Activated naive CD4-positive, alpha-beta T cell treated with anti-CD3 and anti-CD28 coated beads, Interleukin-2, amount 50 U/mL, for 24 hours (primary cell): Measurements from ENCODE around the gene PRDM16.

Experiments used
- H3K27ac Mint-ChIP-seq: one replicate; pipeline ENCODE4 v1.8.0; 2021; ENCODE audit warnings: mild to moderate bottlenecking, mixed read lengths
- H3K27me3 Mint-ChIP-seq: one replicate; pipeline ENCODE4 v1.8.0; 2021; ENCODE audit warnings: mixed read lengths
- H3K36me3 Mint-ChIP-seq: one replicate; pipeline ENCODE4 v1.8.0; 2021; ENCODE audit warnings: mixed read lengths
- H3K4me1 Mint-ChIP-seq: one replicate; pipeline ENCODE4 v1.8.0; 2021; ENCODE audit warnings: mixed read lengths
- H3K4me3 Mint-ChIP-seq: one replicate; pipeline ENCODE4 v1.8.0; 2021; ENCODE audit warnings: mild to moderate bottlenecking, mixed read lengths
- H3K9me3 Mint-ChIP-seq: one replicate; pipeline ENCODE4 v1.8.0; 2021; ENCODE audit warnings: mixed read lengths

Gene PRDM16

DNA sequence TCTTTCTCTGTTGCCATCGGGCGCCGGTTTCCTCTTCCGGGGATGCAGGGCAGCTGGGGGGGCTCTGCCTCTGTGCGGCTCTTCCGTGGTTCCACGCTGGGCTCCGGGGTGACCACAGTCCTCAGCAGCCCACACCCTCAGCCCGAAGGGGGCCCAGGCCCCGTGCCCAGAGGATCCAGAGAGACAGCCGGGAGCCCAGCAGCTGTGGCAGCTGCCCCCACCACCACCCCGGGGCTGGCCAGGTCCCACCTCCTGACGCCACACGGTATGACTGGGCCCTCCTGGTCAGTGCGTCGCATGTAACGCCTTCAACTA lies 172.2 kb downstream of the PRDM16 start:
- no peak overlapping the region for H3K27ac Mint-ChIP-seq
- no peaks in the 10 kb centered on the region for H3K27me3 Mint-ChIP-seq
- no peak overlapping the region for H3K4me3 Mint-ChIP-seq
- no peaks in the 10 kb centered on the region for H3K9me3 Mint-ChIP-seq
- H3K36me3 Mint-ChIP-seq: no peaks in the 10 kb centered on the region
- no peaks in the 10 kb centered on the region for H3K4me1 Mint-ChIP-seq

DNA sequence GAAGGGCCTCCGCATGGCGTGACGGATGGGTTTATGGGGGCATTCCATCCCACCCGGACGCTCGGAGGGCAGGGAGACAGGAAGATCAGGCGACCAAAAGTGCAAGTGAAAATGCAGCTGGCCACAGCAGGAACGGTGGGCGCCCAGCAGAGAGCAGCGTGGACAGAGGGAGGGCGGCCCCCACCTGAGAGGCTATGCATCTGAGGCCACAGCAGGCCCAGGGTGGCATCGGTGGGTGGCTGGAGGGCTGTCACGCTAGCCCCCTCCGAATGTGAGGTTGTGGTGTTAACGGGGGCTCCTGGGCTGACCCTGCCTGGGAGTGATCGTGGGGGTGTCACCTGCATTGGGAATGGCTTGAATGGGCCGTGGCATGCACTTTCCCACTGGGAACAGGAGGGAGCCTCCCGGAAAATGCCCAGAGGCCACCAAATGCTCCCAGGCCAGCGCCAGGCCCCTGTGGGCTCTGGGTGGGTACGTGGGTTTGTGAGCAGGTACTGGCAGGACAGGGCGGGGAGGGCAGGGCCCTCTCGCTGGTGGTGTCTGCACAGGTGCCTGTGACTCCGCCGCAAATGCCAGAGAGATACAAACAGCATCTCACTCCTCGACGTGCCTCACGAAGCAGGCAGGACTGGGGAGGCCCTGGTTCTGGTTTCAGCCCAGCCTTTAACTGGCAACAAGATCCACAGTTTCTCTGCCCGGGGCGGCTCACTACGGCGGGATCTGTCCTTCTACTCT lies 172.8 kb downstream of the PRDM16 start:
- no peaks in the 10 kb centered on the region for H3K36me3 Mint-ChIP-seq
- H3K4me1 Mint-ChIP-seq: no peaks in the 10 kb centered on the region
- H3K27me3 Mint-ChIP-seq: peaks cover under 1% of the 10 kb centered on the region
- H3K27ac Mint-ChIP-seq: no peak overlapping the region
- no peak overlapping the region for H3K4me3 Mint-ChIP-seq
- no peaks in the 10 kb centered on the region for H3K9me3 Mint-ChIP-seq

DNA sequence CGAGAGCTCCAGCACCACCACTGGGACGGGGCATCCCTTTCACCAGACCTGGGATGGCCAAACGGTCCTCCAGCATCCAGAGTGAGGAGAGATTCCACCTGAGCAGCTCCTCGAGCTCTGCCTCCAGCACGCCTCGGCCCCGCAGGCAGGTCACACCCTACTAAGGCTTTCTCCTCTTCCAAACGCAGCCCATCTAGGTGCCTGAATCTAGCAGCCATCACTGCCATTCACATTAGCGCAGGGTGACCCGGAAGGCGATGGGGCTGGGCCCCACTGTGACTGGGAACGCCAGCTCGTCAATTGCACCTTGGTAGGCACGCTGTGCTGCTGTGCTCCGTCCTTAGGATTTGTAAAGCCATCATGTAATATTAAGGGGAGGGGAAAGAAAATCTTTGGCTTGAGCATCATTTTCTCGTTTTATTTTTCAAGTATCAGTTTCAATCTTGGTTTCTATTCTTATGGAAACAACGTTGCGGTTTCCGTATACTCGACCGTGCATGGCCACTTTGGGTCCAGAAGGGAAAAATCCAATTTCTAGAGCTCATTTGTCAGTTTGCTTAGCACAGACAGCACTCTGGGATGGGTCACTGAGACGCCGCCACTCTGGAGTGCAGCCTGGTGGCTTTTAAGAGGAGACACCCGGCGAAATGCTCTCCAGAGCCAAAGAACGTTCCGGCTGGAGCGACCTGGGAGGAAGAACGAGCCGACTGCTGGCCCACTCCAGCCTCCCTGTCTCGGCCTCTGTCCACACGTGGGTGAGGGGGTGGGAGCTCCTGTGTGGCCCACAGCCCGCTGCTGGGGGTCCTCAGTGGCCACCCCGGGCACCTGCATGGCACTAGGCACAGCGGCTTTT lies 173.6 kb downstream of the PRDM16 start:
- no peaks in the 10 kb centered on the region for H3K4me1 Mint-ChIP-seq
- no peak overlapping the region for H3K27ac Mint-ChIP-seq
- H3K4me3 Mint-ChIP-seq: no peak overlapping the region
- H3K27me3 Mint-ChIP-seq: peaks cover 3% of the 10 kb centered on the region
- H3K36me3 Mint-ChIP-seq: no peaks in the 10 kb centered on the region
- no peaks in the 10 kb centered on the region for H3K9me3 Mint-ChIP-seq

DNA sequence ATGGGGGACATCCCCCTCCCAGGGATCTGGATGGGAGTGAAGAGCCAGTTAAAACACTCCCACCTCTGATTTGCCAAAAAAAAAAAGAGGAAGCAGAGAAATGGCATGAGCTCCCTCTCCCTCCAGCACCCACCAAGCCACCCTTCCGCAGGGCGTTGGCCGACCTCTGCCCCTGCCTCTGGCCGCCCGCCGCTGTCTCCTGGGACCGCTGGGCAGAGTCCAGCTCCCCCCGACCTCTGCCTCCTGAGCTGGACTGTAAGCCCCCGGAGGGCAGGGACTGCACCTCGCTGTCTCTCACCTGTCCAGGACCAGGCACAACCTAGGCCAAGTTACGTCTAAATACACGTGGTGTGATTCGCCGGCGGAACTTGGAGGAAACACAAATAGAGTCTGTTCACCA lies 174.3 kb downstream of the PRDM16 start:
- peaks cover 6% of the 10 kb centered on the region for H3K27me3 Mint-ChIP-seq

DNA sequence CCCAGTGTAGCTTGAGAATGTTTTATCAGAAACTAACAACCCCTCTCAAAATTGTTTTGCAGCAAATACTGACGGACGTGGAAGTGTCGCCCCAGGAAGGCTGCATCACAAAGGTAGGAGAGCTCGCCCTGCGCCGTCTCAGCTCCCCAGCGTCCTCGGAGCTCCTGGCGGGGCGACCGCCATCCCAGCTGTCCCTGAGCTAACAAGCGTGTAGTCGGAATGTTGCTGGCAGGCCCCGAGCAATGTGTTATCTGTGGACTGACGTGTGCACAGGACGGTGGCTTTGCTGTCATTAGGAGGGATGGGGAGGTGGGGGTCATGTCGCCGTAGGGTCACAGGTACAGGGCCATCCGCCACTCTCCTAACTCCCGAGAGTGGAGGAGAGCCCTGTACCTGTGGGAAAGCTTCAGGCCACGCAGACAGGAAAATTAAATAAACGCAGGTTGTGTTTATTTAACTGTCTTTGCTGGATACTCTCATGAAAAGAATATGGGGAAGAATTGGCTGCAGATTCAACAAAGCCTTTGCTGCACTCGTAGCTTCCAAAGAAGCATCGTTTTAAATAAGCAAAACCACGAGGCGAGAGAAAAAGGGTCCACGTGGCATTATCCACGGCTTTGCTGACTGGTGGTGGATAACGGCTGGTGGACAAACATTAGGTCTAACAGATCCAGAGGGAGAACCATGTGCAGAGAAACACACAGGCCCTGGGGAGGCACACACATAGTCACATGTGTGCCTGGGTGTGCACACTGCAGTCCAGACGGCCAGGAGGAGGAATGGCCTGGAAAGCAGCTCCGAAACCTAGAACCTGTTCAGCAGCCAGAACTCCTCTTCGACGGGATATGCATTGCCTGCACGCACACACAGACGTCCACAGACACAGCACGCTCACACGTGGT lies 175.3 kb downstream of the PRDM16 start:
- H3K4me1 Mint-ChIP-seq: no peaks in the 10 kb centered on the region
- no peaks in the 10 kb centered on the region for H3K9me3 Mint-ChIP-seq
- no peak overlapping the region for H3K4me3 Mint-ChIP-seq
- H3K27me3 Mint-ChIP-seq: peaks cover 6% of the 10 kb centered on the region
- H3K27ac Mint-ChIP-seq: no peak overlapping the region
- H3K36me3 Mint-ChIP-seq: no peaks in the 10 kb centered on the region

More for the DNA sequence above, 174.3 kb downstream of the PRDM16 start:
- Mint-ChIP-seq H3K4me3 (no peak overlapping the region), H3K9me3 (no peaks in the 10 kb centered on the region), H3K27ac (no peak overlapping the region), H3K36me3 (no peaks in the 10 kb centered on the region), H3K4me1 (no peaks in the 10 kb centered on the region)

DNA sequence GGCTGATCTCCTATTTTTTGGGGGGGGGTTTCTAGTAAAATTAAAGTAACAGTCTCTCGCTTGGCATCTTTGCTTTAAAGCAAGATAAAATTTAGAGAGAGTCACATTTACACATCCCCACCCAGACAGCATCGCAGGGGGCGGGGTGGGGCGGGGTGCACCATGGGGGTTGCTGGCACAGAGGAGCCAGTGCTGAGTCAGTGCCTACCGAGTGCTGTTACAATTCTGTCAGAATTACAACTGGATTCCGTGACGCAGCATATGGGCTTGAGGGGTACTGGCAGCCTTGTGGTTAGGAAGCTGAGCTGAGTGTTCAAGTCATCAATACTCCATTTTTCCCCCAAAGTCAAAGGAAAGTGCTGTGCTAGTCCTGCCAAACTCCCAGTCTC lies 175.9 kb downstream of the PRDM16 start:
- no peak overlapping the region for H3K4me3 Mint-ChIP-seq
- H3K36me3 Mint-ChIP-seq: no peaks in the 10 kb centered on the region
- no peak overlapping the region for H3K27ac Mint-ChIP-seq
- H3K4me1 Mint-ChIP-seq: no peaks in the 10 kb centered on the region
- H3K9me3 Mint-ChIP-seq: no peaks in the 10 kb centered on the region
- peaks cover 8% of the 10 kb centered on the region for H3K27me3 Mint-ChIP-seq

DNA sequence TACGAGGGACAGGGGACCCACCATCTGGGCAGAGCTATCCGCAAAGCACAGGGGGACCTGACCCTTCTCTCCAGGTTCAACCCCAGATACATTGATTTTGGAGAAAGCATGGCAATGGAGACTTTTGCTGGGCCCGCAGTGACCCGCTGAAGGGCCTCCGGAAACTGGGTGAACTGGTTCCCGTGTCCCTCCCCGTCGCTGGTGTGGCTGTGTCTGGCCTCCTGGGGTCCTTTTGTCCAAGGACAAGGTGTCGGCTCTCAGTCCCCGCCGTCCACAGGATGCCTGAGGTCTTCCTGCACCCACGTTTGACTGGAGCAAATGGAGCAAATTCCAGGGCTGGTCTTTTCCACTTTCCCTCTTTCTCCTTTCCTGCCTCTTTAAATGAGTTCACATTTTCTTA lies 176.3 kb downstream of the PRDM16 start:
- Mint-ChIP-seq H3K9me3 (no peaks in the 10 kb centered on the region), H3K27ac (no peak overlapping the region), H3K27me3 (peaks cover 8% of the 10 kb centered on the region), H3K4me3 (no peak overlapping the region), H3K4me1 (no peaks in the 10 kb centered on the region), H3K36me3 (no peaks in the 10 kb centered on the region)

DNA sequence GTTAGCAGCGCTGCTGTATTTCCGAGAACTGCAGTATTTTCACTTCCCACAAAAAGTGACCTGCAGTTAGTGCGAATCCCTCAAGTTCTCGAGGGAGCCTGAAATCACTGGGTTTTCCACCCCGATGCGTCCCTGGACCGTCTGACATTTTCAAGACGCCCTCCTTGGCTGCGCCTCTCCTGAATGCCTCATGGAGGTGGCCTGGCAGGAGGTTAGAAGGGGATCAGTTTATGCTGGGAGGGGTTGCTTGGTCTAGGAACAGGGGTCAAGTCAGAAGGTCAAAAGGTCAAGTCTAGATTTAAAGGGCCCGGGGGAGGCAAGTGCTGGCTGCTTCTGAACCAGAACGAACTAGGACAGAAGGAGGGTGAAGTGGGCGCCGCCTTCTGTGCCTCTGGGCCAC lies 176.8 kb downstream of the PRDM16 start:
- Mint-ChIP-seq H3K4me1 (no peaks in the 10 kb centered on the region), H3K9me3 (no peaks in the 10 kb centered on the region), H3K4me3 (no peak overlapping the region), H3K36me3 (no peaks in the 10 kb centered on the region), H3K27me3 (peaks cover 8% of the 10 kb centered on the region), H3K27ac (no peak overlapping the region)

DNA sequence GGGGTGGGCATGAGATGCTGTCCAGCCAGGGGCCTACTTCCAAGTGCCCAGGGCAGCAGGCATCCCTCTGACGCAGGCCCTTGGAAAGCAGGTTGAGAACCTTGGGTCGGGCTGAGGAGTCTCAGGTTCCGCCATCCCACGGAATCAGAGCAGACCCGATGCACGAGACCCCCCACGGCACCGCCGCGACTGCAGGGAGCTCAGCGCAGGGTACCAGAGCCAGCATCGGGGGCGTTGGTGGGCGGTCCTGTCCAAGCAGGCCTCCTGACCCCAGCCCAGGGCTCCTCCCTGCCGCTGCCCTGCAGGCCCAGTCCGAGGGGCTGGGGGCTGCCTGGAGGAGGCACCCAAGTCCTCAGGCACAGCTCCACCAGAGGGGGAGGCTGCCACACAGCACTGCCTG lies 177.2 kb downstream of the PRDM16 start:
- Mint-ChIP-seq H3K36me3 (no peaks in the 10 kb centered on the region), H3K9me3 (no peaks in the 10 kb centered on the region), H3K4me1 (no peaks in the 10 kb centered on the region), H3K27ac (no peak overlapping the region), H3K27me3 (peaks cover 8% of the 10 kb centered on the region), H3K4me3 (no peak overlapping the region)

DNA sequence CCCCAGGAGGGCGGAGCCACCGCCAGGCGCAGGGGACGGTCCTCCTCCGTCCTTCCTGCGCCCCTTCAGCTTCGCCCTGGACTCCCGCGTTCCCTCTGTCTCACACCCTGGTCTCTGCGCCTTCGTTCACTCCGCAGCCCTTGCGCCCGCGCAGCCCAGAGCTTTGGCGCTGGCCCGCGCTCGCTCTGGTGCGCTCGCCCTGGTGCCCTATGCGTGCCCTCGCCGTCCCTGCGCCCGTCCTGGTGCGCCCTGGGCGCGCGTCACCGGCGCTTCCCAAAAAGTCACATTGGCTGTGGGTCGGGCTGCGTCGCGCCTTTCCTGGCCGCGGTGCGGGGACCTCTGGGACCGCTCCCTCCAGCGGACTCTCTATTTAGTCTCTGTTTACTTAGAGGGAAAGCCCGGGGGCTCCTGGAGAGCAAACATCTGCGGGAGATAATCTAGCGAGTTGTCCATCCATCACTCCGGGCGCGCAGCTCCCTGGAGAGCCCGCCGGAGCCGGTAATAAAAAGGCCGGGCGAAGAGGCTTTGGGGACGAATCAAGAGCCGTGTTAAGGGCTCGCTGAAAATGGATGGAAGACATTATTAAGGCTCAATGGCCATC lies 178.6 kb downstream of the PRDM16 start:
- peaks cover 8% of the 10 kb centered on the region for H3K27me3 Mint-ChIP-seq

DNA sequence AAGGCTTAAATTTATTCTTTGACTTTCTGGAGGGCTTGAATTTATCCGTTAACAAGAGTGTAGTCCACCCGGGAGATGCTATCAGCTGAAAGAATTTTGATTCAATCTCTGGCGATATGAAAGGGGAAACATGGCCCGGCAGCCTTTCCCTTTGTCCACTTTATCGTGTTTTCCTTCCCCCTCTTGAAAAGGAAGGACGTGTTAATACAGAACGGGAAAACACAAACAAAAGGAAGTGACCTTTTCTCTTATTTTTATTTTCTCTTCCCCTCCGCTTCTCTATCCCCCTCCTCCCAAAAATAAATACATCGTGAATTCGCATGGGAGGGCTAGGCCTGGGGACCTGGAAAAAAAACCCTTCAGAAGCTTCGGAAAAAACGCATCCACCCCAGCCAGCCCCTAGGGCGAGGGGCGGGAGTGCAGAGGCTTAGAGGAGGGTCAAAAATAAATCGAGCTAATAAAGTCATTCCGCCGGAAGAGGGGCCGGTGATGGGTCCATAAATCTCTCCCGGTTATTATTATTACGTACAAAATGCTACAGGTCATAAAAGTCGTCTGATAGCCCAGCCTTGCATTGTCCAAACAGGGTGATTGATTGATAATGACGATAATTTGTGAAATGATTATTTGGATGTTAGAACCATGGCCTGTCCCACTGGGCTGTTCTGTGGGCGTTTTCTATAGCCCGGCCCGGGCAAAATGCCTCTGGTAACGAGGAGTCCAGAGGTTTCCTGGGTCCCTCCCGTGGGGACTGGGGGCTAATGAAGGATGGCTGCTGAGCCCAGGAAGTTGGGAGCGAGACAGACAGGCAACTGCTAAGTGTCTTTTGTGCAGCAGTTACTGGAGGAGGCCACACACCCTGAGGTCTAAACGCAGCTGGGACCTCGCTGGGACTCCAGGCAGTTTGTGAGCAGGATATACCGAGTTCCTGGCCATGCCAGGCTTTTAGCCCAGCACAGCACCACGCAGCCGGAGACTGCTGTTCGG lies 179.4 kb downstream of the PRDM16 start:
- Mint-ChIP-seq H3K27me3 (peaks cover 8% of the 10 kb centered on the region), H3K27ac (no peak overlapping the region)

More for the DNA sequence above, 178.6 kb downstream of the PRDM16 start:
- no peaks in the 10 kb centered on the region for H3K9me3 Mint-ChIP-seq
- H3K27ac Mint-ChIP-seq: no peak overlapping the region
- H3K4me3 Mint-ChIP-seq: no peak overlapping the region
- no peaks in the 10 kb centered on the region for H3K36me3 Mint-ChIP-seq
- H3K4me1 Mint-ChIP-seq: no peaks in the 10 kb centered on the region

DNA sequence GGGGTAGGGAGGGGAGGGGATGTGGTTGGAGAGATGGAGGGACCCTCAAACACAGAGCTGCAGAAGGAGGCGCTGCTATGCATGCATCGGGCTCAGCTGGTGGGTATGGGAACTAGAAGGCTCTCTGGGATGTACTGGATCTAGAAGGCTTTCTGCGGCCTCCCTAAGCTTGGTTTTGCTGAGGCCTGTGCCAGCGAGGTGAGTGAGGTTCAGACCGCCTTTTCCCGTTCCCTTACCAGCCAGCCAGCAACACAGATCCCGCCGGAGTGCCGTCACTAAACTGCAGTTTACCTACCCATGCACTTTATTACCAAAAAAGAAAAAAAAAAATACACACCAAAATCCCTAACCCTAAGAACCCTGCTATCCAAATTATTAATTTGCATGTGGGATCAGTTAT lies 180.2 kb downstream of the PRDM16 start:
- H3K27ac Mint-ChIP-seq: no peak overlapping the region
- peaks cover 8% of the 10 kb centered on the region for H3K27me3 Mint-ChIP-seq
- no peaks in the 10 kb centered on the region for H3K36me3 Mint-ChIP-seq
- H3K4me1 Mint-ChIP-seq: no peaks in the 10 kb centered on the region
- H3K4me3 Mint-ChIP-seq: no peak overlapping the region
- no peaks in the 10 kb centered on the region for H3K9me3 Mint-ChIP-seq

More for the DNA sequence above, 179.4 kb downstream of the PRDM16 start:
- Mint-ChIP-seq H3K4me1 (no peaks in the 10 kb centered on the region), H3K4me3 (no peak overlapping the region), H3K9me3 (no peaks in the 10 kb centered on the region), H3K36me3 (no peaks in the 10 kb centered on the region)

DNA sequence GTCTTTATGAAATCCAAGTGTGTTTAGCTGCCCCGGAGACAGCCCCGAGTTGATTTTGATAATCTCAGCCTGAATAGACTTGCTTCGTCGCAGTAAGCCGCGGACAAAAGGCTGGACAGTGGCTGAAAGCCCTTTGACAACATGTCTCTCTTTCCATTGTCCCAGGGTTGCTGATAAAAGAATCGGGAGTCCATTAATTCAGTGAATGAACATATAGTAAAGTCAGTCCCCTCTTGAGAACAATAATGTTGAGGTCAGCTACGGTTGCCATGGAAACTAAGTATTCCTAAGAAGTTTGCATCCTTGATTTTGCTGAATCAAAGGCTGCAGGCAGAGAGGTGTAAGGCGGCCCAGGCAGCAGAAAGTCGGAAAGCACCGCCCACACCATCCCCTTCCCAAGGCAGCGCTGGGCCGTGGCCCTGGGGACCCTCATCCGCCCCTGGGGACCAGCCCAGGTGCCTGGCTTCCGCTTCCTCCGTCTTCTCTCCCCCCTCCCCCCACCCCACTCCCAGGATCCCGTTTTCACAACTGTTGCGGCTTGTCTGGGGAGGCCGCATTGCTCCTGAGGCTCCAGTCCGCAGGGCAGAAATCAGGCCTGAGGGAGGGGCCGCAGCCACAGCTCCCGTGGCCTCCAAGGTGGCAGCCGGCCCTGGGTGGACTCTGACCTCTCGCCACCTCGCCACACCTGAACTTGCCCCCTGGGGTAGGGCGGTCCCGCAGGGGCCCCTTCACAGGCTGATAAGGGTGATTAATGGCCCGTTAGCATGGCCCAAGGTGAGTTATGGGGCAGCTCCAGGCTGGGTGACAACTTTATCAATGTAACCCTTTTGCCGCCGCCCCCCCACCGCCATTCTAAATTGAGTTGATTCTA lies 180.9 kb downstream of the PRDM16 start:
- peaks cover 8% of the 10 kb centered on the region for H3K27me3 Mint-ChIP-seq
- H3K4me3 Mint-ChIP-seq: no peak overlapping the region
- no peaks in the 10 kb centered on the region for H3K9me3 Mint-ChIP-seq
- no peaks in the 10 kb centered on the region for H3K4me1 Mint-ChIP-seq
- H3K27ac Mint-ChIP-seq: no peak overlapping the region
- H3K36me3 Mint-ChIP-seq: no peaks in the 10 kb centered on the region

DNA sequence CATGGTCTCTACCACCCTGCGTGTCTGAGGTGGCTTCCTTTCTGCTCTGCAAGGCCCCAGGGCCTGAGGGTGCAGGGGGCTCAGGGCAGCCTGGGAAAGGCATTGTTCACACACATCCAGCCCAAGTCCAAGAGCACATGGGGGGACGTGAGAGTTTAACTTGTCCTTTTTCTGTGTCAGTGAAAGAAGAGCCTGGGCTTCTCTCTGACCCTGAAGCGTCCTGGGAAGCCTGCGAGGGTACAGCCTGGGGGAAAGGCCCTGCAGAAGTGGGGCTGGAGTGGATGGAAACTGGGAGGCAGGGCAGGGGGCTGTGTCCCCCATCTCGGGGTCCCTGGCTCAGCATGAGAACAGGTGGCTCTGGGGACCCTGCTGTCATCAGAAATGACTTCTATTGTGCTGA lies 181.6 kb downstream of the PRDM16 start:
- Mint-ChIP-seq H3K4me1 (no peaks in the 10 kb centered on the region), H3K36me3 (no peaks in the 10 kb centered on the region), H3K9me3 (no peaks in the 10 kb centered on the region), H3K27ac (no peak overlapping the region), H3K27me3 (peaks cover 8% of the 10 kb centered on the region), H3K4me3 (no peak overlapping the region)
